HCT116 (cell line): ENCODE results near the gene CDK11A. TPM values are rescaled to one million over a fixed set of nuclear protein-coding genes. Genes with fewer than 3 reads are reported as not detected.

Experiments used
- ATAC-seq: fragments of 200-7000 bp; cut with Tn5 transposase; 2 replicates; pipeline ENCODE4 v1.9.1; 2020; ENCODE audit warnings: mild to moderate bottlenecking, moderate library complexity
- BruUV-seq: library from RNA; stranded (reverse); fragments of 400-500 nt; replicated peaks from 2 replicates; lab custom pipeline; 2021; lab: Mats Ljungman, UMichigan
- CTCF ChIA-PET: fragments of 300-600 bp; sonication (Branson Sonifier 250); formaldehyde crosslinking; loops from one replicate; lab custom pipeline; 2021; ENCODE audit warnings: antibody characterized with exemption; lab: Charles Lee
- POLR2A ChIA-PET: fragments of 300-600, 350-600 bp; sonication (Branson Sonifier 250); formaldehyde crosslinking; loops from one replicate; lab custom pipeline; 2021; ENCODE audit warnings: antibody characterized with exemption; lab: Charles Lee
- RAD21 ChIA-PET, 2 experiments: fragments of 300-600 bp; sonication (Branson Sonifier 250); formaldehyde crosslinking; loops; one replicate each; lab custom pipeline; 2023; ENCODE audit warnings: low total read pairs in 2 of 2; ENCODE audit not compliant: uncharacterized antibody in 2 of 2, unreplicated experiment in 2 of 2, low non-redundant PET in 1 of 2; lab: Charles Lee
- DNase-seq: peaks from one replicate; pipeline ENCODE4 v3.0.0-alpha.2; 2010; ENCODE audit warnings: low read depth, low spot score
- H2AFZ ChIP-seq: fragments of 200-600 bp; shearing (Covaris generic), sonication (generic); 2 replicates; pipeline ENCODE4 v1.6.1; 2017; ENCODE audit warnings: low read depth, mixed run types, mixed read lengths, antibody characterized with exemption, low read length; ENCODE audit not compliant: poor library complexity, severe bottlenecking
- H3K27ac ChIP-seq: 2 replicates; pipeline ENCODE4 v1.5.1; 2012; ENCODE audit warnings: low read depth, low read length
- H3K27me3 ChIP-seq: fragments of 200-600 bp; sonication (generic); 2 replicates; pipeline ENCODE4 v1.6.1; 2016; ENCODE audit warnings: mixed run types, low read length, mixed read lengths; ENCODE audit not compliant: insufficient read depth
- H3K36me3 ChIP-seq, 2 experiments: fragments of 200-500 bp in 1 of 2; fragments of 200-600 bp in 1 of 2; sonication (Bioruptor generic) in 1 of 2; sonication (generic) in 1 of 2; 2 replicates each; pipeline versions ENCODE4 v1.5.1 to v1.6.1; 2014 to 2016; ENCODE audit warnings: low read length in 2 of 2, inconsistent platforms in 1 of 2, mixed read lengths in 1 of 2, mixed run types in 1 of 2; ENCODE audit not compliant: insufficient read depth in 2 of 2, control insufficient read depth in 1 of 2
- H3K4me1 ChIP-seq, 2 experiments: fragments of 200-600 bp in 1 of 2; sonication (generic) in 1 of 2; 2 replicates each; pipeline versions ENCODE4 v1.5.1 to v1.6.1; 2012 to 2017; ENCODE audit warnings: low read length in 2 of 2, inconsistent platforms in 1 of 2, mild to moderate bottlenecking in 1 of 2, mixed read lengths in 1 of 2, mixed run types in 1 of 2, moderate library complexity in 1 of 2; ENCODE audit not compliant: insufficient read depth in 2 of 2, control insufficient read depth in 1 of 2
- H3K4me2 ChIP-seq: fragments of 200-600 bp; sonication (generic); 2 replicates; pipeline ENCODE4 v1.6.1; 2017; ENCODE audit warnings: mixed run types, low read length, mixed read lengths
- H3K4me3 ChIP-seq, 2 experiments: fragments of 200-600 bp in 1 of 2; sonication (generic) in 1 of 2; replicated peaks in 1 of 2; 2 replicates each; pipeline ENCODE4 v1.5.1; 2011 to 2016; ENCODE audit warnings: low read length in 2 of 2, control low read depth in 1 of 2, low read depth in 1 of 2, mild to moderate bottlenecking in 1 of 2, mixed read lengths in 1 of 2, mixed run types in 1 of 2
- H3K79me2 ChIP-seq: fragments of 200-600 bp; sonication (generic); 2 replicates; pipeline ENCODE4 v1.6.1; 2017; ENCODE audit warnings: mild to moderate bottlenecking, mixed run types, low read length, moderate library complexity, mixed read lengths; ENCODE audit not compliant: insufficient read depth
- H3K9ac ChIP-seq: fragments of 200-600 bp; sonication (generic); 2 replicates; pipeline ENCODE4 v1.6.1; 2016; ENCODE audit warnings: low read length, mixed read lengths
- H3K9me2 ChIP-seq: fragments of 200-600 bp; sonication (generic), shearing (Covaris generic); 2 replicates; pipeline ENCODE4 v1.6.1; 2017; ENCODE audit warnings: mixed run types, mild to moderate bottlenecking, moderate library complexity; ENCODE audit not compliant: insufficient read depth
- H3K9me3 ChIP-seq, 2 experiments: fragments of 200-500 bp in 1 of 2; fragments of 200-600 bp in 1 of 2; sonication (Bioruptor generic) in 1 of 2; sonication (generic) in 1 of 2; 2 replicates each; pipeline ENCODE4 v1.6.1; 2014 to 2017; ENCODE audit warnings: low read length in 2 of 2, mixed read lengths in 2 of 2, inconsistent platforms in 1 of 2, low read depth in 1 of 2, mild to moderate bottlenecking in 1 of 2, mixed run types in 1 of 2, moderate library complexity in 1 of 2; ENCODE audit not compliant: control insufficient read depth in 1 of 2, insufficient read depth in 1 of 2
- H4K20me1 ChIP-seq: fragments of 200-600 bp; sonication (generic), shearing (Covaris generic); 2 replicates; pipeline ENCODE4 v1.6.1; 2017; ENCODE audit warnings: mixed run types, mild to moderate bottlenecking, moderate library complexity; ENCODE audit not compliant: insufficient read depth
- ATF3 ChIP-seq: IDR thresholded peaks from 2 replicates; pipeline ENCODE4 v1.6.1; 2012
- CBX3 ChIP-seq: IDR thresholded peaks from 2 replicates; pipeline ENCODE4 v1.6.1; 2012; ENCODE audit warnings: low read depth
- CEBPB ChIP-seq: IDR thresholded peaks from 2 replicates; pipeline ENCODE4 v1.6.1; 2012; ENCODE audit warnings: low read depth
- CTCF ChIP-seq, 3 experiments: fragments of 200-600 bp in 1 of 3; sonication (generic) in 1 of 3; IDR thresholded peaks in 2 of 3; conservative IDR thresholded peaks in 1 of 3; 2 replicates each; pipeline ENCODE4 v1.5.1; 2012 to 2017; ENCODE audit warnings: low read depth in 2 of 3, low read length in 2 of 3, antibody characterized with exemption in 1 of 3, borderline replicate concordance in 1 of 3, control low read depth in 1 of 3, mild to moderate bottlenecking in 1 of 3, mixed read lengths in 1 of 3, mixed run types in 1 of 3, moderate library complexity in 1 of 3; ENCODE audit not compliant: insufficient read depth in 1 of 3
- ELF1 ChIP-seq: IDR thresholded peaks from 2 replicates; pipeline ENCODE4 v1.6.1; 2012; ENCODE audit warnings: low read depth, borderline replicate concordance
- EZH2 ChIP-seq: fragments of 200-600 bp; sonication (generic); IDR thresholded peaks from 2 replicates; pipeline ENCODE4 v1.6.1; 2017; ENCODE audit warnings: antibody characterized with exemption, mixed run types
- EZH2phosphoT487 ChIP-seq: fragments of 200-600 bp; IDR thresholded peaks from 2 replicates; pipeline ENCODE4 v1.6.1; 2018; ENCODE audit warnings: antibody characterized with exemption, borderline replicate concordance
- JUND ChIP-seq: IDR thresholded peaks from 2 replicates; pipeline ENCODE4 v1.6.1; 2012
- MAX ChIP-seq: IDR thresholded peaks from 2 replicates; pipeline ENCODE4 v1.6.1; 2012
- POLR2A ChIP-seq: IDR thresholded peaks from 2 replicates; pipeline ENCODE4 v1.7.0; 2011; ENCODE audit warnings: borderline replicate concordance; ENCODE audit not compliant: insufficient read depth, insufficient read length; ENCODE audit errors: extremely low read depth
- POLR2AphosphoS5 ChIP-seq: IDR thresholded peaks from 2 replicates; pipeline ENCODE4 v1.6.1; 2011; ENCODE audit warnings: mild to moderate bottlenecking, low read depth, low read length, moderate library complexity
- RAD21 ChIP-seq: IDR thresholded peaks from 2 replicates; pipeline ENCODE4 v1.6.1; 2012; ENCODE audit warnings: low read depth, mild to moderate bottlenecking
- REST ChIP-seq: IDR thresholded peaks from 2 replicates; pipeline ENCODE4 v1.6.1; 2012; ENCODE audit warnings: low read depth
- SIN3A ChIP-seq: IDR thresholded peaks from 2 replicates; pipeline ENCODE4 v1.6.1; 2012; ENCODE audit warnings: low read depth
- SP1 ChIP-seq: IDR thresholded peaks from 2 replicates; pipeline ENCODE4 v1.6.1; 2012; ENCODE audit warnings: low read depth
- TCF7L2 ChIP-seq: IDR thresholded peaks from 2 replicates; pipeline ENCODE4 v1.7.0; 2011; ENCODE audit warnings: borderline replicate concordance, inconsistent platforms; ENCODE audit not compliant: insufficient read depth, insufficient read length; ENCODE audit errors: extremely low read depth
- YY1 ChIP-seq: IDR thresholded peaks from 2 replicates; pipeline ENCODE4 v1.6.1; 2011; ENCODE audit warnings: low read length, low read depth, moderate library complexity, mild to moderate bottlenecking; ENCODE audit not compliant: insufficient replicate concordance; ENCODE audit errors: extremely low read depth
- ZBTB33 ChIP-seq: IDR thresholded peaks from 2 replicates; pipeline ENCODE4 v1.6.1; 2011; ENCODE audit warnings: mild to moderate bottlenecking, low read length, moderate library complexity; ENCODE audit not compliant: insufficient replicate concordance; ENCODE audit errors: extremely low read depth
- ZFX ChIP-seq: fragments of 450-650 bp; IDR thresholded peaks from 2 replicates; pipeline ENCODE4 v1.6.1; 2017
- ZNF274 ChIP-seq: fragments of 200-500 bp; sonication (Bioruptor generic); IDR thresholded peaks from 2 replicates; pipeline ENCODE4 v1.6.1; 2014; ENCODE audit warnings: mild to moderate bottlenecking, low read depth, low read length, inconsistent platforms
- intact Hi-C: fragments of 100-400 bp; cut with micrococcal nuclease; formaldehyde crosslinking; loops from 2 replicates; pipeline ENCODE4 v1.10.0; 2022
- total RNA-seq: library from RNA; stranded (reverse); gene quantifications from one replicate; pipeline ENCODE4 v1.2.1, GENCODE V29; 2021; ENCODE audit not compliant: unreplicated experiment

CDK11A gene
- total RNA-seq, 1 experiment from 2014 or later, result 61.0 TPM

- no peaks in the 10 kb centered on the region for H3K79me2 ChIP-seq
- H4K20me1 ChIP-seq, result no peaks in the 10 kb centered on the region
- no peak overlapping the region for H3K4me2 ChIP-seq
- intact Hi-C loops, result no loop called here
- CTCF ChIA-PET, result no interaction called here
- no peaks in the 10 kb centered on the region; a peak in 1 of 4 replicates for H3K36me3 ChIP-seq
- H3K9me3 ChIP-seq, result no peaks in the 10 kb centered on the region
- DNase-seq, result no peak
- H3K9me2 ChIP-seq, result no peaks in the 10 kb centered on the region
- H3K4me1 ChIP-seq, result no peaks in the 10 kb centered on the region
- POLR2A ChIA-PET, result no interaction called here
- no peak overlapping the region for H2AFZ ChIP-seq
- no peak overlapping the region for H3K4me3 ChIP-seq
- TF ChIP-seq POLR2A (no peak), ZFX (no peak), ATF3 (no peak), JUND (no peak), TCF7L2 (no peak), POLR2AphosphoS5 (no peak), ZBTB33 (no peak), SIN3A (no peak), SP1 (no peak), ELF1 (no peak), CBX3 (no peak), MAX (no peak), ZNF274 (no peak), RAD21 (no peak), EZH2phosphoT487 (no peak), YY1 (no peak), REST (no peak), CTCF (IDR thresholded peaks at IDR 0.05 in 2 of 3, conservative IDR thresholded peaks at IDR 0.05 in 1 of 3; ENCODE audit: borderline replicate concordance in 1 of 3, insufficient read depth in 1 of 3, low read depth in 2 of 3, low read length in 2 of 3) (no peak), CEBPB (no peak), EZH2 (no peak)
- H3K9ac ChIP-seq, result no peak overlapping the region
- ATAC-seq, result no peak
- no TSS peak for BruUV-seq
- no peak overlapping the region for H3K27ac ChIP-seq
- H3K27me3 ChIP-seq, result no peaks in the 10 kb centered on the region
- RAD21 ChIA-PET, result no interaction called here
These were observed 51.8 kb downstream of the CDK11A start for GRCh38 chr1:1672181-1672965.
